GM19395 (cell line): ENCODE results near the gene LRP1B.
A peak's percentile ranks its signal among the peaks of the same experiment; 100 is the strongest.
"Not testable (repeated sequence)": the region's sequence is repeated elsewhere in the genome, so short reads cannot be mapped to it uniquely, and the experiment has no call there.

ENCODE experiments used
- ATAC-seq: cut with Tn5 transposase; IDR thresholded peaks from one replicate; pipeline ENCODE4 v1.9.1; 2021; ENCODE audit warnings: mild to moderate bottlenecking, moderate library complexity; ENCODE audit not compliant: unreplicated experiment

The LRP1B gene

GRCh38 chr2:140990416-140990815 is 1140.4 kb downstream of the LRP1B start:
- ATAC-seq: no peak

- ATAC-seq: no peak
Observed at GRCh38 chr2:140988597-140988996, 1142.2 kb downstream of the LRP1B start.

GRCh38 chr2:140986456-140986855 is 1144.4 kb downstream of the LRP1B start:
- no peak for ATAC-seq

GRCh38 chr2:140975237-140975636 is 1155.6 kb downstream of the LRP1B start:
- no peak for ATAC-seq

GRCh38 chr2:140972724-140973123 is 1158.1 kb downstream of the LRP1B start:
- no peak for ATAC-seq

GRCh38 chr2:140964324-140964723 is 1166.5 kb downstream of the LRP1B start:
- ATAC-seq: not testable (repeated sequence)

DNA sequence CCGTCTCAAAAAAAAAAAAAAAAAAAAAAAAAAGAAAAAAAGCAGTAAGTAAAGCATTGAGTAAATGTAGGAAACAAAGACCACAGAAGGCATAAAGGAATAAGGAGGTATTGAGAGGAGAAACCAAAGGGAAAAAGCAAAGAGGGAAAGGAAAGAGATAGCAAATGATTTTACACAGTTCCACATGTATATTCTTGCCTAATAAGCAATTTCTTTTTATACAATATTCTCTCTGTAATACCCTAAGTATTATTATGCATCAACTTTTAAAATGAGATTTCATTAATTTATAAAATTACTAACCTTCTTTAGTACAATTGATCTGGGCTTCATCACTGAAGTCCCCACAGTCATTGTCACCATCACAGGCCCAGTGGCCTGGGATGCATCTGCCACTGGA is 1180.9 kb downstream of the LRP1B start:
- no peak for ATAC-seq

DNA sequence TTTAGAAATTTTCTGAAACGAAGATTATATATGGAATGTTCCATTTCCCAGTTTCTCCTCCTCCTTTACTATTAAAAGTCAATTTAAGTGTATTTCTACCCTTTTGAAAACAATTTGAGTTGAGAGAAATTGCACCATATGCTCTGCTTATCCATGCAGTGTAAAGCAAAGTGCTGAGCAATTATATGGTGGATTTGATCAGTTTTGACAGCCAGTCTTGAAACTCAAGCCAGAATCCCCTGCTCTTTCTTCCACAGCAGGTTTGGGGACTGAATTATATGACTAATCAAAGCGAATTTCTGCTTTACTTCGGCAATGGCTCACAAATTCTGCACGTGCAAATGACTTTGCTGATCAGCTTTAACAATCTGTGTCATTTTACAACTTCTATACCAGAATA is 1183.6 kb downstream of the LRP1B start:
- ATAC-seq: no peak

DNA sequence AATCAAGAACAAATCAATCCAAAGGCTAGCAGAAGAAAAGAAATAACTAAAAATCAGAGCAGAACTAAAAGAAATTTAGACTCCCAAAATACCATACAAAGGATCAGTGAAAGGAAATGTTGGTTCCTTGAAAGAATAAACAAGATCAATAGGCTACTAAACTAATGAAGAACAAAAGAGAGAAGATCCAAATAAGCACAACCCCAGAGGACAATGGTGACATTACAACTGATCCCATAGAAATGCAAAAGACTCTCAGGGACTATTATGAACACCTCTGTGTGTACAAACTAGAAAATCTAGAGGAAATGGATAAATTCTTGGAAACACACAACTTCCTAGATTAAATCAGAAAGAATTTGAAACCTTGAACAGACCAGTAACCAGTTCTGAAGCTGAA is 1186.9 kb downstream of the LRP1B start:
- no peak for ATAC-seq

DNA sequence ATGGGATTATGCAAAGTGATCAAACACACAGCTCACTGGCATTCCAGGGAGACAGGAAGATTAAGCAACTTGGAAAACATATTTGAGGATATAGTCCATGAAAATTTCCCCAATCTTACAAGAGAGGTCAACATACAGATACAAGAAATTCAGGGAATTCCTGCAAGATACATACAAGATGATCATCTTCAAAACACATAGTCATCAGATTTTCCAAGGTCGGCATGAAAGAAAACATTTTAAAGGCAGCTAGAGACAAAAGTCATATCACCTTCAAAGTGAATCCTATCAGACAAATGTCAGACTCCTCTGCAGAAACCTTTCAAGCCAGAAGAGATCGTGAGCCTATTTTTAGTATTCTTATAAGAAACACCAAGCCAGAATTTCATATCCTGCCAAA is 1188.5 kb downstream of the LRP1B start:
- ATAC-seq: no peak

GRCh38 chr2:140929849-140930248 is 1201.0 kb downstream of the LRP1B start:
- no peak for ATAC-seq

DNA sequence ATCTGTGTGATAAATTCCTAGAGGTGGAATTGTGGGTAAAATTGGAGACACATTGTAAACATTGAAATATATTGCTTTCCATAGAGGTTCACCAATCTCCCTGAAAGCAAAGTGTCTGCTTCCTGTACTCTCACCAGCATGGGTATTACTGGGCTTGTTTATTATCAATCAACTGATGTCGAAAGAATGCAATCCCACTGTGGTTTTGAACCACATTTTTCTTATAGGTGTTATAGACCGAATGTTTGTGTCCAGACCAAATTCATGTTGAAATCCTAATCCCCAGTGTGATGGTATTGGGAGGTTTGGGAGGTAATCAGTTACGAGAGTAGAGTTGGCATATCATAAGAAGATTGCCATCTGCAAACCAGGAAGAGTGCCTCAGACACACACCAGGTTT is 1212.4 kb downstream of the LRP1B start:
- no peak for ATAC-seq

GRCh38 chr2:140916410-140916809 is 1214.4 kb downstream of the LRP1B start:
- ATAC-seq: no peak

DNA sequence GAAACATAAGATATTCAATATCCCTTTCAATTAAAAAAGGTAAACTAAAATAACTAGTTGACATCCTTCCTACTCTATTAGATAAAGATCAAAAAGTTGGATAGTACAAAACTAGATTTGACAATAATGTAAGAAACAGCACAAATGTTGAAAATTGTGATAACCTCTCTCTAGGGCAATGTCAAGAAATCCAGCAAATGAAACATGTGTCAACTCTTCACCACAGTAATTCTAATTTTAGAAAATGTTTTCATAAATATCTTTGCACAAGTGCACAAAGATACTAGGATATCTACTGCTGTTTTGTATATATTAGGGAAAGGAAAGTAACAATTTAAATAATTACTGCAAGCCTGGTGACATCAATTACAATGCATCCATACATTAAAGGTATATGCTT is 1220.1 kb downstream of the LRP1B start:
- no peak for ATAC-seq

GRCh38 chr2:140905083-140905781 is 1225.6 kb downstream of the LRP1B start:
- no peak for ATAC-seq

DNA sequence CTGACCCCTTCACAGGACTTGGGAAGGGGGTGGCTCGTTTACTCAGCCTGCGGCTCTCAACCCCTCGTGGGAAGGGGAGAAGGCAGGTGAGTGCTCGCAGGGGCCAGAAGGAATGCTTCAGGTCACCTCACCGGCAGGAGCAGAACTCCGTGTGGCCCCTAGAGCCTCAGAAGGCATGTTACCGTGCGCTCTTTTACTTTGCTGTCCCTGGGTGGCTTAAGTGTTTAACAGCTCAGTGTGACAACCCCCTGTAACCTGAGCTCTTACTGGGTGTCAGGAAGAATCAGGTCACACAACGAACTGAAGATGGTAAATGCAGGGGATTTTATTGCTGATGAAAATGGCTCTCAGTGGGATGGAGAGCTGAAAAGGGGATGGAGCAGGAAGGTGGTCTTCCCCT is 1235.4 kb downstream of the LRP1B start:
- ATAC-seq: no peak

- no peak for ATAC-seq
Observed at GRCh38 chr2:140893685-140894084, 1237.1 kb downstream of the LRP1B start.

- ATAC-seq: no peak
Observed at GRCh38 chr2:140892911-140893637, 1237.7 kb downstream of the LRP1B start.

DNA sequence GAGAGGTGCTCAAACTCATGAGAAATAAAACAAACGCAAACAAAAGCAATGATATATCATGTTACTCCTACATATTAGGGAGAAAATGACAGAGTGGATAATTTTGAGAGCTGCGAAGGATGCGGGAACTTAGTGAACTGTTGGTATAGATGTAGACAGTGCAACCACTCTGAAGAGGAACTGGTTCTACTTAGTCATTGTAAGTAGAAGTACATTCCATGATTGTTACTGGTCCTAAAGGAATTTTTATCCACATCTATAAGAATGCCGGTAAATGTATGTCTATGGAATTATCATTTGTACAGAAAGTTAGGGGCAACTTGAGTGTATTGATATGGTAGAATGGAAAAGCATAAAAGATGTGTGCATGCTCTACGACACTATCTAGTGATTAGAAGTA is 1238.4 kb downstream of the LRP1B start:
- ATAC-seq: no peak

DNA sequence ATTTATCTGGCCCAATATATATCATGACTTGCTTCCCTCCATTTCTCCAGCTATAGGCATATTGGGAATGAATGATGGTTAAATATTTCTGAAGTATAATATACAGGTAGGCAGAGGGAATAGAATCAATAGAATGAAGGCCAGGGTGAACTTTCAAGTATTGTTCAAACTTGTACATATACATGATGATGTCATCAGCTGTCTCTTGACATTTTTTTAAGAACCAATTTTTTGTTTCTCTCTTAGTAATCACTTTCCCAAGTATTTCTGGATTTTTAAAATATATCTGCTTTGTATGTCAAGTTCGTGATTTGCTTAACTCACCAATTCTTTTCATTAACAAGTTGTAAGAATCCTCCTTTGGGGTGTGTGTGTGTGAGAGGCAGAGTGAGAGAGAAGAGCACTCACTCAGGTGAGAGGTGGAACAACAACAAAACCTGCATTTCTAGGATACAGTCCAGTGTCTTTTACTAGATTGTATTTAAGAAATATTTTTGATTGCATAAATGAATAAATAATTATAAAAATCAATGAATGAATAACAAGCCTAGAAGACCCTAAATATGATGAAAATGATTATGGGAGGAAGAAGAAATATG is 1239.1 kb downstream of the LRP1B start:
- peak; percentile 54 for ATAC-seq

- no peak for ATAC-seq
Observed at GRCh38 chr2:140882671-140883620, 1247.9 kb downstream of the LRP1B start.
